Glomerular endothelial cell (primary cell): ENCODE measurements around the gene SLC19A1. TPM values are rescaled to one million over a fixed set of nuclear protein-coding genes. Genes with fewer than 3 reads are reported as not detected.
"Not testable (repeated sequence)": the region's sequence is repeated elsewhere in the genome, so short reads cannot be mapped to it uniquely, and the experiment has no call there.

Experiments
- DNase-seq: peaks from one replicate; pipeline ENCODE4 v3.0.0-alpha.2; 2011; ENCODE audit warnings: low read depth, low spot score; ENCODE audit errors: extremely low read depth
- total RNA-seq: library from RNA; depleted of rRNA; stranded (reverse); fragments of >200 nt; gene quantifications from 2 replicates; pipeline ENCODE4 v1.2.3, GENCODE V29; 2015

SLC19A1 gene
- total RNA-seq, 1 donor from 2014 or later, result 16.9 TPM

DNA sequence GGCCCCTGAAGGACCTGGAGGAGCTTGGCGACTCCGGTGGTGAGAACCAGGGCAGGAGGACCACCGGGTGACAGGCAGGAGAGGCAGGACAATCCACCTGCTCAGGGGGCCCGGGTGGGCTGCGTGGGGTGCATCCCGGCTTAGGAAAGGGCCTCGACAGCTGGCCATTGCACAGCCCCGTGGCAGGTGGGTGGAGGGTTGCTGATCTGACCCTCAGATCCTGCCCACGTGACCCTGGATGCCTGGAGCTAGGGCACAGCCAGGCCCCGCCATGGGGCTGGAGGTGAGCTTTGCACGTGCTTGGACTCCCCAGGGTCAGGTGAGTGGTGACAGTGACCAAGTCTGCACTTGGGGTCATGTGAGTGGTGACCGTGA is 35.5 kb upstream of the SLC19A1 start:
- DNase-seq, result no peak

DNA sequence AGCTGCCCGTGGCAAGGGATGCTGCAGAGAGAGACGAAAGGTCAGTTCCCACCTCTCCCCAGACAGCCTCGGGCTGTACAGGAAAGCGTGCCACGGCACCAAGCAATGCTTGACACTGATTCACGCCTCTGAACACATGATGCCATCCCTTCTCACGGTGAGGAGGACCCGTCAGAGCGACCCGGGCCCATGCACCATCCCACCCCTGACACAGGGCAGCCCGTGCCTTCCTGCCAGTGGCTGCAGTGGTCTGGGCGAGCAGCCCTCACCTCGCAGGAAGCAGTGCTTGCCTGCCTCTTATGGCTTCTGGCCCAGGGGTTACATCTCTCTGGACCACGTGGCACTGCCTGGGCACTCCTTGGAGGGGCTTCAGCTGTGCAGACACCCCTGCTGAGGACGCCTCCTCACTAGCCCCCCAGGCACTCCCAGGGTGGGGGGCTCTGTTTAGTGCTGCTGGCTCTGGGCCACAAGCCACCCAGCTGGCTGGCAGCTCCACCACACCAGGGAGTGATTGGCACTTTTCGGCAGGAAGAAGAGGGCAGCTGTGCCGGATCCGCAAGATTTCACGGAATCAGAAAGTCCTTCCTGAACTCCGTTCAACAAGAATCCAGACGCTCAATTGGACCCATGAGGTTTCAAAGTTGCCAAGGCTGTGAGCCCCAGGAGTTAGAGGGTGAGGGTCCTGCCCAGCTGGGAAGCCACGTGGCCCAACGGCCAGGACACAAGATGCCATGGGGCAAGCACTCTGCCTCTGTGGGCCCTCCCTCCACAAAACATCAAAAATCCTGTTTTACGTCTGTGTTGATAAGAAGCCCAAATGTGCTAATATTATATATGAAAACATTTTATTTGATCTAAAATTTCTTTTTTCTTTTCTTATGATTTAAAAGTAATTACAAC is 34.8 kb upstream of the SLC19A1 start:
- no peak for DNase-seq

DNA sequence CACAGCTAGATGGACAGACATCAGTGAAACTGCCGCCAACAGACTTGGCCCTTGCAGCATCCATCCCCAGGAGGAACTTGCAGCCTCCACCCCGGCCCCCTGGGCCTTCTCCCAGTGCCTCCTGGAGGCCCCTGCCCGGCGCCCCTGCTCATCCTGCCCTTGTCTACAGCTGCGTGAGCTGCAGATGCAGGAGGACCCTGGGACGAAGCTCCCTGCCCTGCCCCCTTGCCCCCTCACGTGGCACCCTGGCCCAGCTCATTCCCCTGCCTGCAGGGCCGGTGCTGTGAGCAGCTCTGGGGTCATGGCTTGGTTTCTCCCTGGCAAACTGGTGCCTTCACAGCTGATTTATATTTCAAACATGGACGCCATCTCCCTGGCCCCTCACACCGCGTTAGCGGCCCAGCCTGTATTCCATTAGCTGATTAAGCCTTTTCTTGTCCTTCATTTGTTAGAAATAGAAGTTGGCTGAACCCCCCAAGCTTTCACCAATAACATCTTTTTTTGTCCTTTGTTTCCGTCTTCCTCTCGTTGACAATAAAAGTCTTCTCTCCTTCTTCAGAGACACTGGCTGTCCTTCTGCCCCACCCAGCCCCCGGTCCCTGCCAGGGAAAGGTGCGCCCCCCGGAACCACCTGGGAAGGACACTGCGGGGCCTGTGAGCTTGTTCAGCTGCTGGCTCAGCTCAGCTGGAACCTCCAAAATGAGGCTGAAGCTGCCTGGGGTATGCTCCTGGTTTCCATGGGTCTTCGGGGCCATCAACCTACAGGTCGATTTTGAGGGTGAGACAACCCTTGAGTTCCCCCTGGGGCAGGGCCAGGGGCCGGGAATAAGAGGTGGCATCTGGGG is 34.0 kb upstream of the SLC19A1 start:
- no peak for DNase-seq

DNA sequence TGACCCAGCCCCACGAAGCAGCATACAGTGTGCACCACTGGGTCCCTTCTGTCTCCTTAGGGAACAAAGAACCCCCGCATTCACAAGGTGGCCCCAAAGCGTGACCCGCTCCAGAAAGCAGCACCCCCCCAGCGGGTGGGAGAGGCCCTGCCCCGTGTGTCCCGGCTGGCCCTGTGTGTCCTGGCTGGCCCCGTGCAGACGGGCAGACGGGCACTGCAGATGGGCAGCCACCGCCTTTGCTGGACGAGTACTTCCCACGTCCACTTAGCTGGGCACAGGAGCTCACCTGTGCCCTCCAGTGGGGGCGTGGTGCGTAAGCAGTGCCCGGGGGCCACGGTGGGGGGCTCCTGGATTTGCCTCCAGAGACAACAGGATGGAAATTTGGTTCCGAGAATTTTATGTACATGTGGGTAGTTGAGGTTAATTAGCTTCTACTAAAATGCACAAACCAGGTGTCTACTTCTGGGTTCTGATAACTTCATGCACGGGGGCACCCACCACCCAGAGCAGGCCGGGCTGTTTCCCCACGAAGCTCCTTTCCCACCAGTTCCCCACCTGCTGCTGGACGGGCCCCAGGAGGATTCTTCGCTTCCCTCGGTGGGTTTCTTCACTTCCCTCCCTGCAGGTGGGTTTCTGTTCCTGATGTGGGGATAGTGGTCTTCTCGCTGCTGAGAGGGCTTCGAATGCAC is 33.2 kb upstream of the SLC19A1 start:
- no peak for DNase-seq

DNA sequence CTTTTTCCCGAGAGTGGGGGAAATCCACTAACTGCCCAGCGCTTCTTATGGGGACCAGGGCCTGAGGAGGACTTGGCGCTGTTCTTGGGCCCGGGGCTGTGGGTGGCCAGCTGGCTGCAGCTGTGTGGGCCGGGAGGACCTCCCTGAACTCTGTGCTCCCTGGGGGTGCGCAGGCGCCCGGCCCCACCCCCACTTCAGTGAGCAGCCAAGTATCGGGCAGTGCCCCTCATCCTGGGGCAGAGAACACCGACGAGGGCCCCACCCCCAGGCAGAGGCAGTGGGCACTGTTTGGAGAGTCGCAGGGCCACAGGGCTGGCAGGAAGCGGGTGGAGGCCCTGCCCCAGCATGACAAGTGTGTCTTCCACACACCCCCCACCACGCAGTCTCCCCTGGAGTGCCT is 32.5 kb upstream of the SLC19A1 start:
- no peak for DNase-seq

DNA sequence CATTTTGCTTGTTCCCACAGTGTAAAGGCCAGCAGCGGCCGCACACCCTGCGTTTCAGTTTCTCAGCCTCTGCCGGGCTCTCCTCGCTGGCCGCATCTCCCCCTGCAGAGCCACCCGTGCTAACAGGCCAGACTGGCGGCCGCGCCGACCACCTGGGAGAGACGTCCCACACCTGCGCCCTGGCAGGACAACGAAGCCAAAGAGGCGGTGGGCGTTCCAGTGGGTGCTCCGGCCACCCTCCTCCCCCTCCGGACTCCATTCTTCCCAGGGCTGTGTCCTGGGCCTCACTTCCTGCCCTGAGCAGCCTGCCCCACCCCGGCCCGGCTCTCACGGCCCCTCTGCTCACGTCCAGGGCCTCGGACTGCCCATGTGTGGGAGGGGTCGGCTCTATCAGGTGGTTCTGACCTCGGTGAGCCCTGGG is 31.9 kb upstream of the SLC19A1 start:
- DNase-seq, result no peak

DNA sequence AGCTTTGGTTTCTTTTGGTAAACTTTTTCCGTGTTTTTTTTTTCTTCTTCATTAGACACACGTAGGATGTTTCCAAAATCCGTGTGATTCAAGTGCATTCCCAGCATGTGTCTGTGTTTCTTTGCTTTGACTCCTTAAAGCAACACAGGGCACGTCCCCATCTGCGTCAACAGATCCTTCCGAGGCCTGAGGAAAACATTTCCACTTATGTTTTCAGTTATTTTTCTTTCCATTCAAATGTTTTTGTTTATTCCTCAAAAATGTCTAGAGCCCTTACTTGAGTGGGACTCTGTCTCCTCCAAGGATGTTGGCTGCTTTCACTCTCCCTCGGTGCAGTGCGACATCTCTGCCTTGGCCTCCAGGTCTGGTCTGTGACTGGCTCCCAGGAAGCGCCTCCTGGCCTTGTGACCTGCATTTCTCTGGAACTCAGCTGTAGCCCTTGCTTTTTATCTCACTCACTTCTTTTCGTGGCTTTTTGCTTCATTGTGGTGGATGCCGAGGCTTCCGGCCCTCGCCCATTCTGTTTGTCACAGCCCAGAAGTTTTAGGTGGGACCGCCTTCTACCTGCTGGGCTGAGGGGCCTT is 31.3 kb upstream of the SLC19A1 start:
- DNase-seq, result no peak

DNA sequence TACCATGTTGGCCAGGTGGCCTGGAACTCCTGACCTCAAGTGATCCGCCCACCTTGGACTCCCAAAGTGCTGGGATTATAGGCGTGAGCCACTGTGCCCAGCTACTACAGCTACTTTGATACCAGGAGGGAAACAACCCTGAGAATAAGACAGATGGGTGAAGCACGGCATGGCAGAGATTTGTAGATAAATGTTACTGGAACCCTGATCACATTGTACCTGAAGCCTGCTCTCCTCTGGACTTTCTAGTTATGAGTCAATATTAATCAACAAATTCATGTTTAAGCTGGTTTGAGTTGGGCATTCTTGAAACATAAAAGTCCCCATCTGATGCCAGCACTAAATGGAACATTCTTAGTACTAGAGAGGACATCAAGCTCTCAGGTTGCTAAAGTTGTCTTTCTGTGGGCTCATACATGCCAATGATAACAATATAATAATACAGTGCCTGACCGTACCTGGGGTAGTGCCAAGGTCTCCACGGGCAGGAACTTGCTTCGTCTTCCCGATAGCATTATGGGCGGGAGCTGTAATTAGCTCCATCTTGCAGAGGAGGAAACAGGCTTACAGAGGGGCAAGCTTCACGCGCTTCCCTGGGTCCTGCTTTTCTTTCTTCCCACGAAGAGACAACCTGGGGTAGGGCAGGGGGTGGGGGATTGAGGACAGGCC is 30.7 kb upstream of the SLC19A1 start:
- no peak for DNase-seq

DNA sequence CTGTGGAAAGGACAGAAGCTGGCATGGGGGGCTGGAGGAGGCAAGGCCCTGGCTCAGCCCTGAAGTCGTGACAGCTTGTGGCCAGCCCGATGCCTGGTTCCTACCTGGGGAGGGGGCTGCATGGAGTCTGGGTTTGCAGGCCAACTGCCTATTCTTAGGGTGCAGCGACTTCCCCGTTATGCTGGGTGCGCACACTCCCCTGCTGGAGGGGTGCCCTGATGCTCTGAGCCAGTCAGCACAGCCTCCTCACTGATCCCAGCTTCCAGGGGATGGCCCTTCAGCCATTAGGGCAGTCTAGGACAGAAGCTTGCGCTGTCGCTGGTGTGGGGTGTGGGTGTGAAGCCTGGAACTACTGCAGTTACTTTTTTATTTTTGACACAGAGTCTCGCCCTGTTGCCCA is 30.0 kb upstream of the SLC19A1 start:
- DNase-seq, result no peak

DNA sequence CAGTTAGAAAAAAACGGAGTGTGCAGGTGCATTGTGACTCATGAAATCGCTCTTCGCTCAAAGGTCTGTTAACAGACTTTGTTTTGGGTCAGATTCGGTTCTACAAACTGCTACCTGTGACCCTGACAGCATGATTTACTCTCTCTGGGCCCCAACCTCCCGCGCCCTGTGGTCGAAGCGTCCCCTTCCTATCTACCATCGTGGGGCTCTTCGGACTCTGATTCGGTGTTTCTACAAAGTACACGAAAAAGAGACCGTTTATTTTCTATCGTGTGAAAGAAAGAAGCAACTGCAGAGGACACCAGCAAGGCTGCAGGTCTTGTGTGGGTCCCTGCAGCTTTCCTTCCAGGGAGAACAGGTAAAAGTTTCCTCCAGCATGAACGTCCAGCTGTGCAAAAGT is 29.4 kb upstream of the SLC19A1 start:
- DNase-seq, result no peak

DNA sequence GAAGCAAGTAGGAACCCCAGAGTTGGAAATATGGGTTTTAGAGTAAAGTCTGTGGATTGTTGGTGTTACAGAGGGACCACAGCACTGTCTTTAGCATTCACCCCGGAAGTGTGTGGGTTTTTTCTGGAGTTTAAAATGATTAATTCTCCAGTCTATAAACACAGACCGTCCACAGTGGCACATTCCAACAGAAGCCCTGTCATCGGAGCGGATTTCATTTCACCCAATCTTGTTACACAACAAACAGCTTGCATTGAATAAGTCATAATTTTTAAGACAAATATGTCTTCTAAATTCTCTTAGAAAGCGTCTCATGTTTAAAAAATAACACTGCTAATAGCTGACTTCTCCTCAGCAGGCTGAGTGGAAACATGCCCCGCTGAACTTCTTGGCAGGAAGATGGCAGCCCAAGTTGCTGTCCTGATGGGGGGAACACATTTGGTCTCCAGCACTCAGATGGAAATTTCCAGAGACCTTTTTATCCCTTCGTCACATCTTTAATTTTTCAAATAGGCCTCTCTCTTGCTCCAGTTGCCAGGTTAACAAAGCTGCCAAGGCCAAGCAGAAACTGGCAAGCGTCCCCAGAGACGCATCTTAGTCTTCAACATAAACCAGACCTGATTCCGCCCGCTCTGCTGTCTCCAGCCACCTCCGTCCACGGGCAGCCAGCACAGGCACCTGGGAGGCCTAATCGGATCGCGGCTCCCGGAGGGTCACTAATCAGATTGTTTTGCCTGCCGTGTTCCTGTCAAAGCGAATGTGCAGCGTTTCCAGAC is 28.8 kb upstream of the SLC19A1 start:
- DNase-seq, result no peak

DNA sequence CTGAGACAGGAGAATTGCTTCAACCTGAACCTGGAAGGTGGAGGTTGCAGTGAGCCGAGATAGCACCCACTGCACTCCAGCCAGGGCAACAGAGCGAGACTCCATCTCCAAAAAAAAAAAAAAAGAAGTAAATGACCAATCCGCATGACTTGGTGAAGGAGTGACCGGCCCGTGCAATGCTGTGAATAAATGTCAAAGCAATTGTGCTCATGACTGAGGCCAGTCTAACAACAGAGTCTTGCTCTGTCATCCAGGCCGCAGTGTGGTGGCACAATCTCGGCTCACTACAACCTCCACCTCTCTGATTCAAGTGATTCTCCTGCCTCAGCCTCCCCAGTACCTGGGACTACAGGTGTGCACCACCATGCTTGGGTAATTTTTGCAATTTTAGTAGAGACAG is 27.8 kb upstream of the SLC19A1 start:
- DNase-seq, result no peak

DNA sequence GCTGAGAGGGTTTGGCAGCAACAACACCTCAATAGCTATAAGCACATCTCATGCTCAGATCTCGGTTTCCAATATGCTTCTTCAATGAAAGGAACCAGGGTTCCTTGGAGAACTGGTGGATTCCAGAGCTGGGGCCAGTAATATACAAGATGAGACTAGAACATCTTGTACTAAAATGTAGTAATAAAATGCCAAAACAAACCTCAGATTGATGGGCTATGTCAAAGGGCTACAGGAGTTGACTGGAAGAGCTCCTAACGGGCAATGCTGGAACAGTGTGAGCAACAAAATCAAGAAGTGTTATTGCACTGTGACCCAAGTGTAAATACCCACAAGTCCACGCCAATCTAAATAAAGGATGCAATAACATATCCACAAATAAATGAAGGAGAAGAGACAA is 26.1 kb upstream of the SLC19A1 start:
- DNase-seq, result no peak

DNA sequence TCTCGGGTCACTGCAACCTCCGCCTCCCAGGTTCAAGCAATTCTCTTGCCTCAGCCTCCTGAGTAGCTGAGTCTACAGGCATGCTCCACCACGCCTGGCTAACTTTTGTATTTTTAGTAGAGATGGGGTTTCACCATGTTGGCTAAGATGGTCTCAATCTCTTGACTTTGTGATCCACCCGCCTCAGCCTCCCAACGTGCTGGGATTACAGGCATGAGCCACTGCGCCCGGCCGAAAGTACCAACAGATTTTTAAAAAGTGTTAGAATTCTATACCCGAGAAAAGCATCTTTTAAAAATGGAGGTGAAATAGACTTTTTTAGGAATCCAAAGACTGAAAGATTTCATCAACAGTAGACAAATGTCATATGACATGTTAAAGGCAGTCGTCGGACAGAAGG is 21.9 kb upstream of the SLC19A1 start:
- DNase-seq, result not testable (repeated sequence)

DNA sequence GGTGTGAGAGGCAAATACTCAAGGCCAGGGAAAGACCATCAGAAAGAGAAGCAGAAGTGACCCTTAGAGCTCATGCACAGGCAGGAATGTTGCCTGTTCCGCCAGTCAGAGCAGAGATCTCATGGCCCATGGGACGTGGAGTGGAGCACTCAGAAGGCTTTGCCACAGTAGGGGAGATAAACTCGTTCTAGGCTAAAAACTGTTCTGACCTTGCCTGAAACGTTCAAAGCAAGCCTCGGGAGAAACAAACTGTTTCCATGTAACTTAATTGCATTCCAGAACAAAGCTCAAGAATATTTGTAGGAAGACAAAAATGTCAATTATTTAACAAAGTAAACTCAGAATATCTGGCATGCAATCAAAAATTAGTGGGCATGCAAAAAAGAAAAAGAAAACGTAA is 20.7 kb upstream of the SLC19A1 start:
- DNase-seq, result no peak

DNA sequence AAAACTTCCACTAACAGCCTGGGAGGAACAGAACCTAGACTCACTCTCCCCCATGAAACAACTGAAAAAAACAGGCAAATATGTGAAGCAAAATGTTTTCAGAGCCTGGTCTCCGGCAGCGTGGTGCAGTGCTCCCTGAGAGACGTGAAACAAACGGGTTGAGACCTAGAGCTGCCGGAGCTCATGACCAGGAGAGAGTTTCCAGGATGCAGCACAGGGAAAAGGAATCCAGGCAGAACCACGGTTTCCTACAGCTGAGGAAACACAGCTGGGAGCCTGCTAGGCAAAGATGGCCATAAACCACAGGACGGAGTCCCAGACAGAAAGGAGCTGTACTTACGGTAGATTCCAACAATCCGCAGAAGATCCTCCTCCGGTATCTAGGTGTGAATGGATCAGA is 20.2 kb upstream of the SLC19A1 start:
- no peak for DNase-seq

DNA sequence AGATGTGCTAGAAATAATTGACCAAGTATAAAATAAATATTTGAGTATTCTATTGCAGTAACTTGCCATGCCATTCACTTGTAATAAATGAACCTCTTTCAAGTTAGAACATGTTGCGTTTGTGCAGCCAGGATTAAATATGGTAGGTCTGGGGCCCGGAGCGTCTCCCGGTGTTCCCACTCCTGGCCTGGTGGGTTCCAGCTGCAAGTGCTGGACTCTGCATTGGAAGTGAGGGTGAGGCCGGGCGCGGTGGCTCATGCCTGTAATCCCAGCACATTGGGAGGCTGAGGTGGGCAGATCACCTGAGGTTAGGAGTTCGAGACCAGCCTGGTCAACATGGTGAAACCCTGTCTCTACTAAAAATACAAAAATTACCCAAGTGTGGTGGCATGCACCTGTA is 19.0 kb upstream of the SLC19A1 start:
- not testable (repeated sequence) for DNase-seq

DNA sequence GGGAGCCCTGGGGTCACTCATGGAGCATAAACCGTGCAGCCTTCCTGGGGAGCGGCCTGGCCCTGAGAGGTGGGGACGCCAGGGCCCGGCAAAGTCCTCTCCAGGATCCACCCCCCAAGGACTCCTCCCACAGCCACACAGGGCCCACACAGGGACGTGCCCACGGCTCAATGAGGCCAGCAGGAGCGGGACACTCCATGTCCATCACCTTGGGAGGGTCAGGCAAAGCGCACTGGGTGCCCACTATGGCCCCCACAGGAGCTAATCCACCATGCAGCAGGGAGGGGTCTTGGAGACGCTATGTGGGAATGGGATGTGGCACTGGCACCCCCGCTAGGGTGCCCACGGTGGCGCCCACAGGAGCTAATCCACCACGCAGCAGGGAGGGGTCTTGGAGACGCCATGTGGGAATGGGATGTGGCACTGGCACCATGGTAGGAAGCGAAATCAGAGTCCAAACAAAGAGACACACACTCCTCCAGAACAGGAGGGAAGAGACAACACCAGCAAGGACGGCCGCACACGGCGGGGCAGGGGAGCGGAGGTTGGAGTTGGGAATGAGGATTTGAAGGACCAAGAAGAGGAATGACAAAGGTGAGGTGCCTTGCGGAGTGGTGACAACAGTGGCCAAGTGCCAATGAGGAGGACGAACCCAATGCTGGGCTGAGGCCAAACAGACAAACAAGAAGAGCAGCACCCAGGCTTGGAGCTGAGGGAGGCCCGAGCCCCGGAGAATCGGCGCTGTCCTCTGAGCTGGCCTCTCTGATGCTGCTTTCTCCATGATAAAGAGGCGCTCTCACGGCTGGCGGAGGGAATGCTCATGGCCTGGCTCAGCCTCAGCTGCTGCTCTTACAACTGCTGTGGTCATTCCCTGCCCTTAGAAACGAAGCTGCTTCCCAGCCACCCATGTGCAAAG is 18.1 kb upstream of the SLC19A1 start:
- no peak for DNase-seq
